ENCODE data around the gene AAK1.

Gene AAK1

GRCh38 chr2:69470911-69471310 is 172.6 kb downstream of the AAK1 start:
- Histone ChIP-seq H3K36me3 (ENCODE audit: control insufficient read depth in 2 of 2, insufficient read depth in 2 of 2, low read length in 2 of 2) (peaks cover 0 to 4% of the 10 kb centered on the region in 2 donors), H3K9me3 (ENCODE audit: control insufficient read depth in 2 of 2, low read length in 2 of 2) (no peaks in the 10 kb centered on the region), H3K4me1 (ENCODE audit: control insufficient read depth in 2 of 2, insufficient read depth in 2 of 2, low read length in 2 of 2) (peaks cover 3% of the 10 kb centered on the region in 2 donors), H3K9ac (ENCODE audit: low read depth in 1 of 2, low read length in 2 of 2) (no peak overlapping the region), H3K27ac (ENCODE audit: low read depth in 2 of 2, low read length in 2 of 2) (no peak overlapping the region), H3K27me3 (ENCODE audit: control insufficient read depth in 2 of 2, insufficient read depth in 2 of 2, low read length in 2 of 2) (no peaks in the 10 kb centered on the region), H3K4me3 (ENCODE audit: low read length in 2 of 2) (no peak overlapping the region)

GRCh38 chr2:69469784-69470183 is 173.8 kb downstream of the AAK1 start:
- Histone ChIP-seq H3K27me3 (ENCODE audit: control insufficient read depth in 2 of 2, insufficient read depth in 2 of 2, low read length in 2 of 2) (no peaks in the 10 kb centered on the region), H3K4me3 (ENCODE audit: low read length in 2 of 2) (no peak overlapping the region), H3K36me3 (ENCODE audit: control insufficient read depth in 2 of 2, insufficient read depth in 2 of 2, low read length in 2 of 2) (peaks cover 3 to 4% of the 10 kb centered on the region in 2 donors), H3K4me1 (ENCODE audit: control insufficient read depth in 2 of 2, insufficient read depth in 2 of 2, low read length in 2 of 2) (peaks cover 3% of the 10 kb centered on the region in 2 donors), H3K9me3 (ENCODE audit: control insufficient read depth in 2 of 2, low read length in 2 of 2) (no peaks in the 10 kb centered on the region), H3K9ac (ENCODE audit: low read depth in 1 of 2, low read length in 2 of 2) (no peak overlapping the region), H3K27ac (ENCODE audit: low read depth in 2 of 2, low read length in 2 of 2) (no peak overlapping the region)

GRCh38 chr2:69469375-69469774 is 174.2 kb downstream of the AAK1 start:
- Histone ChIP-seq H3K27me3 (ENCODE audit: control insufficient read depth in 2 of 2, insufficient read depth in 2 of 2, low read length in 2 of 2) (no peaks in the 10 kb centered on the region), H3K4me1 (ENCODE audit: control insufficient read depth in 2 of 2, insufficient read depth in 2 of 2, low read length in 2 of 2) (peaks cover 3% of the 10 kb centered on the region in 2 donors), H3K27ac (ENCODE audit: low read depth in 2 of 2, low read length in 2 of 2) (no peak overlapping the region), H3K36me3 (ENCODE audit: control insufficient read depth in 2 of 2, insufficient read depth in 2 of 2, low read length in 2 of 2) (peaks cover 3 to 4% of the 10 kb centered on the region in 2 donors), H3K9me3 (ENCODE audit: control insufficient read depth in 2 of 2, low read length in 2 of 2) (no peaks in the 10 kb centered on the region), H3K9ac (ENCODE audit: low read depth in 1 of 2, low read length in 2 of 2) (no peak overlapping the region), H3K4me3 (ENCODE audit: low read length in 2 of 2) (no peak overlapping the region)

- Histone ChIP-seq H3K9ac (ENCODE audit: low read depth in 1 of 2, low read length in 2 of 2) (no peak overlapping the region), H3K27me3 (ENCODE audit: control insufficient read depth in 2 of 2, insufficient read depth in 2 of 2, low read length in 2 of 2) (no peaks in the 10 kb centered on the region), H3K9me3 (ENCODE audit: control insufficient read depth in 2 of 2, low read length in 2 of 2) (no peaks in the 10 kb centered on the region), H3K36me3 (ENCODE audit: control insufficient read depth in 2 of 2, insufficient read depth in 2 of 2, low read length in 2 of 2) (peaks cover 0 to 3% of the 10 kb centered on the region in 2 donors), H3K4me1 (ENCODE audit: control insufficient read depth in 2 of 2, insufficient read depth in 2 of 2, low read length in 2 of 2) (no peaks in the 10 kb centered on the region), H3K4me3 (ENCODE audit: low read length in 2 of 2) (no peak overlapping the region), H3K27ac (ENCODE audit: low read depth in 2 of 2, low read length in 2 of 2) (no peak overlapping the region)
Measured at GRCh38 chr2:69466728-69467127, 176.8 kb downstream of the AAK1 start.

GRCh38 chr2:69465513-69466456 is 177.8 kb downstream of the AAK1 start:
- no peak overlapping the region for H3K27ac ChIP-seq (ENCODE audit: low read depth in 2 of 2, low read length in 2 of 2)
- H3K9ac ChIP-seq (ENCODE audit: low read depth in 1 of 2, low read length in 2 of 2), result no peak overlapping the region
- no peak overlapping the region for H3K4me3 ChIP-seq (ENCODE audit: low read length in 2 of 2)
- no peaks in the 10 kb centered on the region for H3K27me3 ChIP-seq (ENCODE audit: control insufficient read depth in 2 of 2, insufficient read depth in 2 of 2, low read length in 2 of 2)
- no peaks in the 10 kb centered on the region for H3K9me3 ChIP-seq (ENCODE audit: control insufficient read depth in 2 of 2, low read length in 2 of 2)
- peaks cover 0 to 3% of the 10 kb centered on the region in 2 donors for H3K36me3 ChIP-seq (ENCODE audit: control insufficient read depth in 2 of 2, insufficient read depth in 2 of 2, low read length in 2 of 2)
- H3K4me1 ChIP-seq (ENCODE audit: control insufficient read depth in 2 of 2, insufficient read depth in 2 of 2, low read length in 2 of 2), result no peaks in the 10 kb centered on the region

GRCh38 chr2:69464575-69464974 is 179.0 kb downstream of the AAK1 start:
- H3K27me3 ChIP-seq (ENCODE audit: control insufficient read depth in 2 of 2, insufficient read depth in 2 of 2, low read length in 2 of 2), result no peaks in the 10 kb centered on the region
- no peaks in the 10 kb centered on the region for H3K9me3 ChIP-seq (ENCODE audit: control insufficient read depth in 2 of 2, low read length in 2 of 2)
- H3K27ac ChIP-seq (ENCODE audit: low read depth in 2 of 2, low read length in 2 of 2), result no peak overlapping the region
- no peak overlapping the region for H3K9ac ChIP-seq (ENCODE audit: low read depth in 1 of 2, low read length in 2 of 2)
- peaks cover 0 to 3% of the 10 kb centered on the region in 2 donors for H3K36me3 ChIP-seq (ENCODE audit: control insufficient read depth in 2 of 2, insufficient read depth in 2 of 2, low read length in 2 of 2)
- H3K4me1 ChIP-seq (ENCODE audit: control insufficient read depth in 2 of 2, insufficient read depth in 2 of 2, low read length in 2 of 2), result no peaks in the 10 kb centered on the region
- H3K4me3 ChIP-seq (ENCODE audit: low read length in 2 of 2), result no peak overlapping the region

GRCh38 chr2:69462780-69463179 is 180.8 kb downstream of the AAK1 start:
- Histone ChIP-seq H3K27ac (ENCODE audit: low read depth in 2 of 2, low read length in 2 of 2) (no peak overlapping the region), H3K4me1 (ENCODE audit: control insufficient read depth in 2 of 2, insufficient read depth in 2 of 2, low read length in 2 of 2) (no peaks in the 10 kb centered on the region), H3K9ac (ENCODE audit: low read depth in 1 of 2, low read length in 2 of 2) (no peak overlapping the region), H3K27me3 (ENCODE audit: control insufficient read depth in 2 of 2, insufficient read depth in 2 of 2, low read length in 2 of 2) (no peaks in the 10 kb centered on the region), H3K9me3 (ENCODE audit: control insufficient read depth in 2 of 2, low read length in 2 of 2) (no peaks in the 10 kb centered on the region), H3K4me3 (ENCODE audit: low read length in 2 of 2) (no peak overlapping the region), H3K36me3 (ENCODE audit: control insufficient read depth in 2 of 2, insufficient read depth in 2 of 2, low read length in 2 of 2) (peaks cover 0 to 3% of the 10 kb centered on the region in 2 donors)

GRCh38 chr2:69461404-69461803 is 182.1 kb downstream of the AAK1 start:
- H3K9ac ChIP-seq (ENCODE audit: low read depth in 1 of 2, low read length in 2 of 2), result no peak overlapping the region
- H3K4me1 ChIP-seq (ENCODE audit: control insufficient read depth in 2 of 2, insufficient read depth in 2 of 2, low read length in 2 of 2), result no peaks in the 10 kb centered on the region
- no peaks in the 10 kb centered on the region for H3K9me3 ChIP-seq (ENCODE audit: control insufficient read depth in 2 of 2, low read length in 2 of 2)
- H3K36me3 ChIP-seq (ENCODE audit: control insufficient read depth in 2 of 2, insufficient read depth in 2 of 2, low read length in 2 of 2), result peaks cover 0 to 3% of the 10 kb centered on the region in 2 donors
- no peaks in the 10 kb centered on the region for H3K27me3 ChIP-seq (ENCODE audit: control insufficient read depth in 2 of 2, insufficient read depth in 2 of 2, low read length in 2 of 2)
- H3K27ac ChIP-seq (ENCODE audit: low read depth in 2 of 2, low read length in 2 of 2), result no peak overlapping the region
- H3K4me3 ChIP-seq (ENCODE audit: low read length in 2 of 2), result no peak overlapping the region

GRCh38 chr2:69459936-69460335 is 183.6 kb downstream of the AAK1 start:
- H3K27ac ChIP-seq (ENCODE audit: low read depth in 2 of 2, low read length in 2 of 2), result no peak overlapping the region
- H3K27me3 ChIP-seq (ENCODE audit: control insufficient read depth in 2 of 2, insufficient read depth in 2 of 2, low read length in 2 of 2), result no peaks in the 10 kb centered on the region
- H3K9me3 ChIP-seq (ENCODE audit: control insufficient read depth in 2 of 2, low read length in 2 of 2), result no peaks in the 10 kb centered on the region
- no peaks in the 10 kb centered on the region for H3K4me1 ChIP-seq (ENCODE audit: control insufficient read depth in 2 of 2, insufficient read depth in 2 of 2, low read length in 2 of 2)
- H3K4me3 ChIP-seq (ENCODE audit: low read length in 2 of 2), result no peak overlapping the region
- no peaks in the 10 kb centered on the region for H3K36me3 ChIP-seq (ENCODE audit: control insufficient read depth in 2 of 2, insufficient read depth in 2 of 2, low read length in 2 of 2)
- H3K9ac ChIP-seq (ENCODE audit: low read depth in 1 of 2, low read length in 2 of 2), result no peak overlapping the region

- H3K36me3 ChIP-seq (ENCODE audit: control insufficient read depth in 2 of 2, insufficient read depth in 2 of 2, low read length in 2 of 2), result no peaks in the 10 kb centered on the region
- H3K9ac ChIP-seq (ENCODE audit: low read depth in 1 of 2, low read length in 2 of 2), result no peak overlapping the region
- H3K27me3 ChIP-seq (ENCODE audit: control insufficient read depth in 2 of 2, insufficient read depth in 2 of 2, low read length in 2 of 2), result no peaks in the 10 kb centered on the region
- no peaks in the 10 kb centered on the region for H3K4me1 ChIP-seq (ENCODE audit: control insufficient read depth in 2 of 2, insufficient read depth in 2 of 2, low read length in 2 of 2)
- no peaks in the 10 kb centered on the region for H3K9me3 ChIP-seq (ENCODE audit: control insufficient read depth in 2 of 2, low read length in 2 of 2)
- no peak overlapping the region for H3K4me3 ChIP-seq (ENCODE audit: low read length in 2 of 2)
- H3K27ac ChIP-seq (ENCODE audit: low read depth in 2 of 2, low read length in 2 of 2), result no peak overlapping the region
Measured at GRCh38 chr2:69456950-69457445, 186.5 kb downstream of the AAK1 start.

Measured in mucosa of rectum (tissue), 2 donors.